HEK293 (cell line): ENCODE results near the gene PKIB.
A peak's percentile ranks its signal among the peaks of the same experiment; 100 is the strongest.

Source experiments
- ATF2 ChIP-seq: fragments of 450-650 bp; formaldehyde crosslinking; IDR thresholded peaks from 2 replicates; pipeline ENCODE4 v1.5.1; 2016; ENCODE audit warnings: missing biosample characterization, missing genetic modification characterization, low read depth
- GLI4 ChIP-seq: fragments of 450-650 bp; formaldehyde crosslinking; IDR thresholded peaks from 2 replicates; pipeline ENCODE4 v1.5.1; 2016; ENCODE audit warnings: missing biosample characterization, missing genetic modification characterization
- HOXC10 ChIP-seq: sonication (generic); formaldehyde crosslinking; IDR thresholded peaks from 2 replicates; pipeline ENCODE4 v1.8.1; 2023; ENCODE audit warnings: mild to moderate bottlenecking, missing genetic modification reagents
- HOXD13 ChIP-seq: sonication (generic); formaldehyde crosslinking; IDR thresholded peaks from 2 replicates; pipeline ENCODE4 v1.8.0; 2022; ENCODE audit warnings: missing genetic modification reagents, borderline replicate concordance
- KLF9 ChIP-seq: fragments of 450-650 bp; formaldehyde crosslinking; IDR thresholded peaks from 2 replicates; pipeline ENCODE4 v1.5.1; 2016; ENCODE audit warnings: missing biosample characterization, missing genetic modification characterization, low read depth
- MEIS1 ChIP-seq: sonication (generic); formaldehyde crosslinking; IDR thresholded peaks from 2 replicates; pipeline ENCODE4 v1.8.1; 2022; ENCODE audit warnings: missing genetic modification reagents, mild to moderate bottlenecking, borderline replicate concordance
- PRDM6 ChIP-seq: fragments of 450-650 bp; formaldehyde crosslinking; IDR thresholded peaks from 2 replicates; pipeline ENCODE4 v1.5.1; 2017; ENCODE audit warnings: missing biosample characterization, missing genetic modification characterization
- SCRT1 ChIP-seq: fragments of 450-650 bp; formaldehyde crosslinking; IDR thresholded peaks from 2 replicates; pipeline ENCODE4 v1.5.1; 2016; ENCODE audit warnings: missing biosample characterization, missing genetic modification characterization, borderline replicate concordance
- SP2 ChIP-seq: fragments of 450-650 bp; formaldehyde crosslinking; IDR thresholded peaks from 2 replicates; pipeline ENCODE4 v1.5.1; 2016; ENCODE audit warnings: missing biosample characterization, missing genetic modification characterization
- SP7 ChIP-seq: fragments of 450-650 bp; formaldehyde crosslinking; IDR thresholded peaks from 2 replicates; pipeline ENCODE4 v1.5.1; 2016; ENCODE audit warnings: missing biosample characterization, missing genetic modification characterization
- YY2 ChIP-seq: fragments of 450-650 bp; formaldehyde crosslinking; IDR thresholded peaks from 2 replicates; pipeline ENCODE4 v1.5.1; 2016; ENCODE audit warnings: missing biosample characterization, missing genetic modification characterization
- ZFP37 ChIP-seq: fragments of 450-650 bp; formaldehyde crosslinking; IDR thresholded peaks from 2 replicates; pipeline ENCODE4 v1.5.1; 2016; ENCODE audit warnings: missing biosample characterization, missing genetic modification characterization
- ZIC2 ChIP-seq: fragments of 450-650 bp; formaldehyde crosslinking; IDR thresholded peaks from 2 replicates; pipeline ENCODE4 v1.5.1; 2016; ENCODE audit warnings: missing biosample characterization, missing genetic modification characterization
- ZNF221 ChIP-seq: fragments of 450-650 bp; formaldehyde crosslinking; IDR thresholded peaks from 2 replicates; pipeline ENCODE4 v1.5.1; 2017; ENCODE audit warnings: missing biosample characterization, missing genetic modification characterization, borderline replicate concordance
- ZNF274 ChIP-seq, 2 experiments: fragments of 200-500 bp in 1 of 2; fragments of 450-650 bp in 1 of 2; sonication (Bioruptor generic) in 1 of 2; formaldehyde crosslinking in 1 of 2; IDR thresholded peaks; 2 replicates each; pipeline versions ENCODE4 v1.5.1 to v1.6.1; 2014 to 2016; ENCODE audit warnings: borderline replicate concordance in 1 of 2, inconsistent platforms in 1 of 2, low read length in 1 of 2, missing biosample characterization in 1 of 2, missing genetic modification characterization in 1 of 2
- ZNF280C ChIP-seq: fragments of 450-650 bp; formaldehyde crosslinking; IDR thresholded peaks from 2 replicates; pipeline ENCODE4 v1.5.1; 2016; ENCODE audit warnings: missing biosample characterization, missing genetic modification characterization
- ZNF324 ChIP-seq: fragments of 450-650 bp; formaldehyde crosslinking; IDR thresholded peaks from 2 replicates; pipeline ENCODE4 v1.5.1; 2016; ENCODE audit warnings: missing biosample characterization, missing genetic modification characterization
- ZNF341 ChIP-seq: fragments of 450-650 bp; formaldehyde crosslinking; IDR thresholded peaks from 2 replicates; pipeline ENCODE4; 2016; ENCODE audit warnings: low read depth, missing biosample characterization, missing genetic modification characterization
- ZNF416 ChIP-seq: fragments of 450-650 bp; formaldehyde crosslinking; IDR thresholded peaks from 2 replicates; pipeline ENCODE4 v1.5.1; 2016; ENCODE audit warnings: missing biosample characterization, missing genetic modification characterization
- ZNF544 ChIP-seq: fragments of 450-650 bp; formaldehyde crosslinking; IDR thresholded peaks from 2 replicates; pipeline ENCODE4 v1.5.0; 2017; ENCODE audit warnings: missing biosample characterization, missing genetic modification characterization
- ZNF555 ChIP-seq: fragments of 450-650 bp; formaldehyde crosslinking; conservative IDR thresholded peaks from 2 replicates; pipeline ENCODE4 v1.5.1; 2017; ENCODE audit warnings: missing biosample characterization, mild to moderate bottlenecking, missing genetic modification characterization, inconsistent platforms
- ZNF561 ChIP-seq: fragments of 450-650 bp; IDR thresholded peaks from 2 replicates; pipeline ENCODE4 v1.5.1; 2018; ENCODE audit warnings: missing biosample characterization, missing genetic modification characterization, borderline replicate concordance
- ZNF585B ChIP-seq: fragments of 450-650 bp; formaldehyde crosslinking; IDR thresholded peaks from 2 replicates; pipeline ENCODE4 v1.5.1; 2016; ENCODE audit warnings: missing biosample characterization, missing genetic modification characterization
- ZNF600 ChIP-seq: fragments of 450-650 bp; formaldehyde crosslinking; IDR thresholded peaks from 2 replicates; pipeline ENCODE4 v1.5.1; 2016; ENCODE audit warnings: missing biosample characterization, missing genetic modification characterization
- ZNF654 ChIP-seq: fragments of 450-650 bp; formaldehyde crosslinking; IDR thresholded peaks from 2 replicates; pipeline ENCODE4 v1.5.1; 2016; ENCODE audit warnings: low read depth, missing biosample characterization, missing genetic modification characterization
- ZNF658 ChIP-seq: fragments of 450-650 bp; formaldehyde crosslinking; IDR thresholded peaks from 2 replicates; pipeline ENCODE4; 2016; ENCODE audit warnings: missing biosample characterization, missing genetic modification characterization
- ZNF785 ChIP-seq: fragments of 450-650 bp; formaldehyde crosslinking; IDR thresholded peaks from 2 replicates; pipeline ENCODE4 v1.5.1; 2016; ENCODE audit warnings: missing biosample characterization, missing genetic modification characterization
- ZNF843 ChIP-seq: fragments of 450-650 bp; formaldehyde crosslinking; IDR thresholded peaks from 2 replicates; pipeline ENCODE4 v1.5.1; 2016; ENCODE audit warnings: missing biosample characterization, missing genetic modification characterization
- ZSCAN18 ChIP-seq: fragments of 450-650 bp; formaldehyde crosslinking; IDR thresholded peaks from 2 replicates; pipeline ENCODE4 v1.5.1; 2016; ENCODE audit warnings: missing biosample characterization, missing genetic modification characterization
- ZSCAN5A ChIP-seq: fragments of 450-650 bp; formaldehyde crosslinking; IDR thresholded peaks from 2 replicates; pipeline ENCODE4 v1.5.1; 2016; ENCODE audit warnings: missing biosample characterization, missing genetic modification characterization
- TF ChIP-seq, protein P1 (sequence below): fragments of 450-650 bp; formaldehyde crosslinking; IDR thresholded peaks from 2 replicates; pipeline ENCODE4 v1.5.1; 2016; ENCODE audit warnings: missing biosample characterization, missing genetic modification characterization, borderline replicate concordance

Gene PKIB

GRCh38 chr6:122735582-122735981 lies 125.4 kb downstream of the PKIB start (continued):
- peak; percentile 87 for TF ChIP-seq PRDM6 (tag by site-specific recombination)
- no peak for TF ChIP-seq ZSCAN5A
- no peak for TF ChIP-seq ZNF221 (tag by site-specific recombination)
- no peak for TF ChIP-seq ZNF585B (tag by site-specific recombination)
- TF ChIP-seq ZNF555 (tag by site-specific recombination) = no peak
- TF ChIP-seq ZFP37 = no peak
- TF ChIP-seq, protein P1, sequence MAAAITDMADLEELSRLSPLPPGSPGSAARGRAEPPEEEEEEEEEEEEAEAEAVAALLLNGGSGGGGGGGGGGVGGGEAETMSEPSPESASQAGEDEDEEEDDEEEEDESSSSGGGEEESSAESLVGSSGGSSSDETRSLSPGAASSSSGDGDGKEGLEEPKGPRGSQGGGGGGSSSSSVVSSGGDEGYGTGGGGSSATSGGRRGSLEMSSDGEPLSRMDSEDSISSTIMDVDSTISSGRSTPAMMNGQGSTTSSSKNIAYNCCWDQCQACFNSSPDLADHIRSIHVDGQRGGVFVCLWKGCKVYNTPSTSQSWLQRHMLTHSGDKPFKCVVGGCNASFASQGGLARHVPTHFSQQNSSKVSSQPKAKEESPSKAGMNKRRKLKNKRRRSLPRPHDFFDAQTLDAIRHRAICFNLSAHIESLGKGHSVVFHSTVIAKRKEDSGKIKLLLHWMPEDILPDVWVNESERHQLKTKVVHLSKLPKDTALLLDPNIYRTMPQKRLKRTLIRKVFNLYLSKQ (tag by site-specific recombination) = no peak
- TF ChIP-seq ZNF785 (tag by site-specific recombination) = no peak
- TF ChIP-seq ZNF600 (tag by site-specific recombination) = no peak
- TF ChIP-seq ATF2 (tag by site-specific recombination) = no peak
- no peak for TF ChIP-seq ZNF341
- no peak for TF ChIP-seq ZNF544 (tag by site-specific recombination)
- TF ChIP-seq MEIS1 (CRISPR knock-in tag) = no peak
- no peak for TF ChIP-seq ZNF654 (tag by site-specific recombination)
- no peak for TF ChIP-seq ZNF658 (tag by site-specific recombination)
- TF ChIP-seq ZIC2 = no peak
- TF ChIP-seq ZNF280C (tag by site-specific recombination) = no peak
- TF ChIP-seq ZNF843 (tag by site-specific recombination) = peak; percentile 44; the same call in 1 of the 2 replicates
- TF ChIP-seq ZNF416 (tag by site-specific recombination) = no peak
- no peak for TF ChIP-seq SP2 (tag by site-specific recombination)
- no peak for TF ChIP-seq HOXC10 (CRISPR knock-in tag)
- no peak for TF ChIP-seq ZNF274 (IDR thresholded peaks at IDR 0.05; ENCODE audit: low read length)
- no peak for TF ChIP-seq ZNF274 (tag by site-specific recombination; IDR thresholded peaks at IDR 0.05; ENCODE audit: borderline replicate concordance)
- no peak for TF ChIP-seq HOXD13 (CRISPR knock-in tag)
- TF ChIP-seq KLF9 = no peak
- no peak for TF ChIP-seq GLI4
- 0 out of 2 replicates have a peak, but pooled peaks have one; percentile 7 for TF ChIP-seq SCRT1
- TF ChIP-seq YY2 (tag by site-specific recombination) = no peak
- TF ChIP-seq SP7 (tag by site-specific recombination) = peak; percentile 46; the same call in 1 of the 2 replicates
- no peak for TF ChIP-seq ZNF561
- TF ChIP-seq ZSCAN18 (tag by site-specific recombination) = no peak
- no peak for TF ChIP-seq ZNF324 (tag by site-specific recombination)
